ENCODE results near the gene ATG9A. TPM values are rescaled to one million over a fixed set of nuclear protein-coding genes. Genes with fewer than 3 reads are reported as not detected.

Gene ATG9A
- total RNA-seq, 1 donor from 2014 or later = 73.1 TPM

DNA sequence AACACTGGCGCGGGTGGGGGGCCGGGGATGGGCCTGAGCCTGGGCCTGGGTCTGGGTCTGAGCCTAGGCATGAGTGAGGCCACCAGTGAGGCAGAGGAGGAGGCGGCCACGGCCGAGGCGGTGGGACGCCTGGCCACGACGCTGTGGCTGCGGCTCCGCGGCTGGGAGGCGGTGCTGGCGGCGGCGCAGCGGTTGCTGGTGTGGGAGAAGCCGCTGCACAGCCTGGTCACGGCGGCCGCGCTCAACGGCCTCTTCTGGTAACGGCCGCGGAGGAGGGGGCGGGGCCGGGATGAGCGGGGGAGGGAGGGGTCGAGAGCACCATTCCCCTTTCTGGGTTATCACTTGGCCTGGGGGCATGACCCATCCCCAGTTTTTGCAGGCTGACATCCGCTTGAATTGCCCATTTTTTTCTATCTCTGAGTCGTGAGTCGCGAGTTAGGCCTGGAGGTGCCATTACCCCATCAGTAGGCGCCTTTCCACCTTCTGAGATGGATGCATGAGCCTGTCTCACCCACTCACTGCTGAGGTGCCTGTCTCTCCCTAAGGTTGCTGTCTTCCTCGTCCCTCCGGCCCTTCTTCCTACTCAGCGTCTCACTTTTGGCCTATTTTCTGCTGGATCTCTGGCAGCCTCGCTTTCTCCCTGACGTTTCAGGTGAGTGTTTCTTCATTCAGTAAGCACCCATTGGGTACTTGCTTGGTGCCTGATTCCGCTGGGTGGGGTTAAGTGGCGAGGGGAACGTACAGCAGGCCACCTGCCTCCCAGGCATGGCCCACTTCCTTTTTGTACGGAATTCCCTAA, 50.9 kb downstream of the ATG9A start:
- peak; percentile 29 for DNase-seq (ENCODE audit: low spot score)

DNA sequence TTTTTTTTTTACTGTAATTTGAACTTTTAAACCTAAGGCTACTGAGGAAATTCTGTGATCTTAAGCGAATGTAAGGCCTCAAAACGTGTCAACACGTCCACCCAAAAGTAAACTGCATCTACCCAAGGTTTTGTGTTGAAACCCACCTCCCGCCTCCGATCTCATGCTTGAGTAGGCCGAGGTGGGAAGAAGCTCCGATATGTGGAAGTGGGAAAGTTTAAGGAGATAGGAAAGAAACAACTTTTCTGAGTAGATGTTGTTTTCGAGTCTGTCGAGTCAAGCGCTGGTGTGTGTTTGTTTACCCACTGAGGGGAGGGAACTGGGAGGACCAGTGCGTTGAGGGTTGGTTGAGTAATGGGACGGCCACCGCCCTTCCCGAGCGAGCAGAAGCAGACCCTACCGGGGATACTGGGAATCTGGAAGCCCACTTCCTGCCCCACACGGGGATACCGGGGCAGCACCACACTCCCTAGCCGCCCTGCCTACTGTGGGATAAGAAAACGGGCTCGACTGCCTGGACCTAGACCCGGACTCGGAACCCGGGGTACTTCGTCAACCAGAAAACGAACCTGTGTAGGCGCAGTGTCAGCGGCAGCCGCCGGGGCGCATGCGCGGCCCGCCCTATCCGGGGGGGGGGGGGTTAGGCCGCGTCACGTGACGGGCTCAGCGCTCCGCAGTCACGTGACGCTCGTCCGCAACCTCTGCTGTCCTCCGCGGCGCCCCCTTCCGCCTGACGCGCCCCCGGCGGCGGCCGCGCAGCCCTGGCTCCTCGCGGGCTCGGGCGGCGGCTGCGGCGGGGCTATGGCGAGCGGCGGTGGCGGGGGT, 51.7 kb downstream of the ATG9A start, which contains the start of gene RETREG2:
Gene RETREG2 (plus strand): TSS at position 724 of the 825 bp plus-strand sequence. CDS start 78 bp downstream, at position 802.
- DNase-seq (ENCODE audit: low spot score) = peak; percentile 89

DNA sequence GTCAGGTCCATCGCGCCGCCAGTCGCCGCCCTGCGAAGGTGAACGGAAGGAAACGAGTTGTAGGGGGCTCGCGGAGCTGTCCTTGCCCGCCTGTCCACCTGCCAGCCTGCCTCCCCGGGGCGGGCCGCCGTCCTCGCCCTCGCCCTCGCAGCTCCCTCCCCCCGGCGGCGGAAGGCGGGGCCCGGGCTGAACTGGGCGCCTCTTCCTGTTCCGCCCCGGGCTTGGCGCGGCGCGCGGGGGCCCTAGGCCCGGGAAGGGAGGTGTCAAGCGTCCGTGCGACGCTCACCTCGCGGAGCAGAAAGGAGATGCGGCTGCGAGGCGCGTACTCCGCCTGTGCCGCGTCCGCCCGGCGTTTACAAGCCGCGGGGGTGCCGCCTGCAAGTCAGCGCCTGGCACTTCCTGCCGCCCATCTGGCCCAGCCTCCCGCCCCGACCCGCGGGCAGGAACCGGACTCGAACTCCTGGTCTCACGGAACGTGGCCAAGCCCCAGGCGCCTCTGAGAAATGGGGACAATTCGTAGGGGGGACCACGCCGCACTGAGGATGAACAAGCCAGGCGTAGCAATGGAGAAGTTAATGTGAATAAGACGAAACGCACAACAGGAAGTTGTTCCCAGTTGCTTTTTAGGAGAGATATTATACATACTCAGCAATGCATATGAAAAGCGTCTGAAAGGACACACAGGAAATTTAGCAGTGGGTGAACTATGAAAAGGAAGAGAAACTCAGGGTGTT, 52.5 kb downstream of the ATG9A start, which contains the start of gene CNPPD1:
Gene CNPPD1 (minus strand): TSS at position 108 of the 734 bp plus-strand sequence. CDS start 97 bp downstream, at position 11.
- DNase-seq (ENCODE audit: low spot score) = peak; percentile 87

DNA sequence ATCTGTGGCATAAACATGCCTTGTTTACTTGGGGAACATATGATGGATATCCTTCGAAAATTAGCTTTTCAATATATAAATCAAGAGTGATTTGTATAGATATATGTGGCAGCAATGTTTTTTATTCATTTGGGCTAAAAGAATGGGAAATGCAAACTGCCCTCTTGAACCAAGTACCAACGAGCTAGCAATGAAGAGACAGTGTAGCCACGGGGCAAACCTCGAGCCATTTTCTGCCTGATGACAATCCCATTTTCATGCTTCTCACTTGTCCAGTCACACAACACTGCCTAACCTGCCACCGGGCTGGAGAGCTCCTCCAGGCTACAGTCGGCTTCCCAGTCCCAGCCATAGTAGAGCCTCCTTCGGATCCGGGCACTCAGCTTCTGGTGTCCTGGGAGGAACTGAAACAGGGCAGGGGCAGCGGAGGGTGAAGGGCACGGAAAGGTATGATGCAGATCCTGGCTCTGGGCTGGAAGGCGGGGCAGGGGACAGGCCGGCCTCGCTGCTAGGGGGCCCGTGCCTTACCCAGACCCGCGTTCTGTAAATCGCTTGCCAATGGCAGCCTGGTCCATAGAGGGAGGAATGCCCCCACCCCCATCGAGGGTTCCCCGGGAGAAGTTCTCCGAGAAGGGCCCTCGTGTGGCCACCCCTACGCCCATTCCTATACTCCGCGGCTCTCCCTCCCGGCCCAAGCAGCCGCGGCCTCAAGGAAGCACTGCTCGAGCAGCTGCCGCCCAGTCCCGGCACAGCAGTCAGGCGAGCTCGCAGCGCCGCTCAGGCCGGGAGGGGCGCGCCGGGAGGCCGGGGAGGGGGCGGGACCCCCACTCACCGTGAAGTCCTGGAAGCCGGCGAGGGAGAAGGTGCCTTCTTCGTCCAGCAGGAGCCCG, 53.3 kb downstream of the ATG9A start:
- peak; percentile 23 for DNase-seq (ENCODE audit: low spot score)

DNA sequence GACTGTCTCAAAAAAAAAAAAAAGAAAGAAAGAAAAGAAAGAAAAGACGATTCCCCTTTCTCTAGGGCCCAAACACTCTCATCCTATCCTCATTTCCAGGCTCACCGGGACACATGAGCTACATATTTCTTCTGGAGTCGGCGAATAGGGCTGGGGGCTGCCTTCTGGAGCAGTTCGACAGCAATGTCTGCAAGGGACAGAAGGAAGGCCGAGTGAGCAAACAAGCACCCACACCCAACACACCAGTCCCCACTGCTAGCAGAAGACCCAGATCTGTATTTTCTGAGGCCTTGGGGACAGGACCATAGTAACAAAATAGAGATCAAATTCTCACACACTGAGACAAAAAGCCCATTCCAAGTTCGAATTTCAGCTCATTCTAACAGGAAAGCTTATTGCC, 54.0 kb downstream of the ATG9A start:
- peak; percentile 8 for DNase-seq (ENCODE audit: low spot score)

DNA sequence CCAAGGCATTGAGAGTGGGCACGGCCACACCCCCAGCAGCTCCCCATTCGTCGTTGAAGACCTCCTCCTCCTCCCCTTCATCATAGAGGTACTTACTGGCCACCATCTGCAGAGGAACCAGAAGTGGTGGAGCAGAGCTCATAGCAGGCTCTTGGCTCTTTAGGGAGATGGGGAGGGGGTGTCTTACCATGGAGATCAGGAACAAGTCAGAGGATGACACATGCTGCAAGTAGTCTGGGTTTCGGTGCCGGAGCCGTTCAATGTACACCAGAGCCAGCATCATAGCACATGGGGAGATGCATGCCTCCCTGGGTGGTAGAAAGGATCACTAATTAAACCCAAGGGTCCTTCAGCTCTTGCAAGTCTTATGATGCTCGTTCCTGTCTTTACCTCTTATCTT, 54.6 kb downstream of the ATG9A start:
- peak; percentile 6 for DNase-seq (ENCODE audit: low spot score)

DNA sequence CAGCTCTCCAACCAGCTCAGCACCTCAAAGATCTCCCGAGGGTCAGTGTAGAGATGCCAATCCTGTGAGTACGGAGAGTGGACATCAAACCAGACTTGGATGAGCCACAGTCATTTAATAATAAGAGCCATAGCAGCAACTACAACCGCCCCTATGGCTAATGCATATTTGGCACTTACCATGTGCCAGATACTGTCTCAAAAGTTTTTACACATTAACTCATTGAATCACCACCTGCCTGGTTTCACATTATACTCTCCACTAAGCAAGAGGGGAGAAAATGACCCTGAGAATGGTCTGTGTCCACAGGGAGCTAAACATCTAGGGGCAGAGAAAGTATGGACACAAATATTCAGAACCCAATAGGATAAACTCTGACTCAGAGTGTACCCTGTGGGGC, 55.3 kb downstream of the ATG9A start:
- DNase-seq (ENCODE audit: low spot score) = peak; percentile 0

DNA sequence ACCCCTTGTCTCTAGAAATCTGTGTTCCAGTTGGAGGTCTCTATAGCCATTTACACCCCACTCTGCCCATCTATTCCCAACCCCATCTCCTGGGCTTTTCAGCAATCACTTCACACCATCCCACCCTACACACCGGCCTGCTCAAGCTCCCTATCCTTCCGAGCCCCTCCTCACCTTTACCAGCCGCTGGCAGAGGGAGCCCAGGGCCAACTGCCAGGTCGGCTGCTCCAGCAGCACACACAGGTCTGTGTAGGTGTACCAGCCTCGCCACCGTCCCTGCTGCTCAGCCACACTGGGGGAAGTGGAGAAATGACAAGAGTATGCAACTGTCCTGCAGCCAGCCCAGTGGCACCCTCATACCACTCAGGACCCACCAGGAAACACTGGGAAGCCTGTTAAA, 56.3 kb downstream of the ATG9A start:
- DNase-seq (ENCODE audit: low spot score) = peak; percentile 8

DNA sequence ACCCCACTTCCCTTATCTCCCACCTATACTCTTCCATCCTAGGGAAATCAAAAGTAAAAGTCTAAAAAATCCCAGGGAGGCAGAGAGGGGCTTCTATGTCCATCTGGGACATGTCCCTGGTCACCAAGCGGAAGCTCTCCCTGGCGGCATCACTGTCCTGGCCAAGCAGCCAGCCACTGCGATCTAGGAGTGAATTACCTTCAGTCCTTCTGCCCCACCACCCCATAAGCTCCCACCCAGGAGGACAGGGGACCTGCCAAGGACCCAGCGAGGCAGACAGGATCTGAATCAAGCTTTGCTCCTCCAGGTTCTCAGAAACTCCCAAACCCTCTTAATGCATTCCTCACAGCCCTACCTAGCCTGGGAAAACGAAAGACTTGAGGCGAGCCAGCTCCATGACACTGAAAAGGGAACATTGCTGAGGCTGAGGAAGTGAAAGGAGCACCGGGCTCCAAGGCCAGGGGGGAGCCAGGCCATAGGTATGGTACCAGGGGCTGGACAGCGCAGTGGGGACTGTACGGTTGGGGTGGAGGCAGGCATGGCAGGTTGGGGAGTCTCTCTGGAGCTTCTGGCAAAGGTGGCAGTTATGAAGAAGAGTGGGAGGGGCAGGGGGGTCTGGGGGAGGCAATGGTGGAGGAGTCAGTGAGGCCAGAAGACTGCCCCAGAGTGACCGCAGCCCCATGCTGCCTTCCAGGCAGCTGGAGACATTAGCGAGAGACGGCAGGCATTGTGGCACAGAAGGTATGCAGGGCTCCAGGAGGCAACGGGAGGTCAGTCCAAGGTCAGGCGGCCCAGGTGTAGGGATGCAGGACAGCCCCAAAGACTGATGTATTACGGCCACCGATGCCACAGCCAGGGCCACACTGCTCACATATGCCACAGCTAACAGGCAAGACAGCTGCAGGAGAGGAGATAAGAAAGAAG, 56.9 kb downstream of the ATG9A start:
- DNase-seq (ENCODE audit: low spot score) = peak; percentile 9

DNA sequence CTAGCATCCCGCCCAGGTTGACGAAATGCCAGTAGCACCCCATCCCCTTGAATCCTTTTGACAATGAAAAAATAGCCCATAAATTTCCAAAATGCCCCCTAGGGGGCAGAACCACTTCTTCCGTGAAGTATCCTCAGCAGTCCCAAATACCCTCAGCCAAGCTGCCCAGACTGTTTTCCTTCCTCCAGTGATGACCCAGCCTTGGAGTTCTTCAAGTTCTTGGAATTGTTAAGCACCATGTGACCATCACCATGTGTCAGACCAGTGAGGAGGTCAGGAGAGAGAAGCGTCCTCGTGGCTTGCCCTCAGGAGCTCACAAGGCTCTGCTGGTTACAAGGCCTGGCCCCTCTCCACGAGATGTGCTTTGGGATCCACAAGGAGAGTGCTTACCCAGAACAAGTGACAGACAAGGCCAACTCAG, 58.2 kb downstream of the ATG9A start:
- peak; percentile 67 for DNase-seq (ENCODE audit: low spot score)

DNA sequence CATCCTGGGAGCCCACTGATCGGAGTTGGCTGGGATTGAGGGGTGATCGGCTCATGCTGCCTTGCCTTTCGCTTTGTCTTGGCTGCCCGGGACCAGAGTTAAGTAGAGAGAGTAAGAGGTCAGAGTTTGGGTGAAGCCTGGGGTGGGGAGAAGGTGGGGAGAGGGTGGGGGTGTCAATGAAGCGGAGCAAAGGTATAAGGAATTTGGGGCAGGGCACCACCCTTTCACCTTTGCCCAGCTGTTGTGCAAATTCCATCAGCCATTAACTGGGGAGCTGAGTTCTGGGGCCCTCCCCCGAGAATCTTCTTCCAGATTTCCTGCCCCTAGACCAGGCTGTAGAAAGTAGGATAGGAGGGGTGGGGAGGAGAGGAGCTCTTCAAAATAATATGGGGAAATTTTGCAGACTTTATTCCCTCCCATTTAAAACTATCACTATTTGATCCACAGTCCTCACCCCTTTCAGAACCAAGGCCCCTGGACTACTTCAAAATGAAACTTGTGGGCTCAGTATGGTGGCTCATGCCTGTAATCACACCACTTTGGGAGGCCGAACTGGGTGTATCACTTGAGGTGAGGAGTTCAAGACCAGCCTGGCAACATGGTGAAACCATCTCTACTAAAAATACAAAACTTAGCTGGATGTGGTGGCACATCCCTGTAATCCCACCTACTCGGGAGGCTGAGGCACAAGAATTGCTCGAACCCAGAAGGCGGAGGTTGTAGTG, 59.3 kb downstream of the ATG9A start, which contains the start of gene SLC23A3:
Gene SLC23A3 (minus strand): TSS at position 100 of the 725 bp plus-strand sequence. CDS start 45 bp downstream, at position 55.
- DNase-seq (ENCODE audit: low spot score) = peak; percentile 6

Other genes with a start within 250 kb of the ATG9A start
- not detected for gene FEV, start 244.5 kb downstream of the ATG9A start, total RNA-seq
- not detected for gene CRYBA2, start 236.2 kb downstream of the ATG9A start, total RNA-seq
- 0.29 TPM for gene CFAP65, start 188.1 kb downstream of the ATG9A start, total RNA-seq
- 12.8 TPM for gene IHH, start 168.7 kb downstream of the ATG9A start, total RNA-seq
- 8.7 TPM for gene NHEJ1, start 68.8 kb downstream of the ATG9A start, total RNA-seq
- 4.7 TPM for gene SLC23A3, start 59.6 kb downstream of the ATG9A start, total RNA-seq
- 81.2 TPM for gene CNPPD1, start 52.7 kb downstream of the ATG9A start, total RNA-seq
- 116 TPM for gene RETREG2, start 51.4 kb downstream of the ATG9A start, total RNA-seq
- gene ZFAND2B, start 22.9 kb downstream of the ATG9A start, total RNA-seq = 52.6 TPM
- 65.8 TPM for gene ABCB6, start 10.7 kb downstream of the ATG9A start, total RNA-seq
- 74.4 TPM for gene ANKZF1, start 170 bp upstream of the ATG9A start, total RNA-seq
- gene GLB1L, start 15.8 kb upstream of the ATG9A start, total RNA-seq = 22.2 TPM
- gene STK16, start 15.8 kb upstream of the ATG9A start, total RNA-seq = 27.5 TPM
- gene TUBA4B, start 23.6 kb upstream of the ATG9A start, total RNA-seq = not detected
- 40.6 TPM for gene TUBA4A, start 24.3 kb upstream of the ATG9A start, total RNA-seq
- 161 TPM for gene DNAJB2, start 49.7 kb upstream of the ATG9A start, total RNA-seq
- gene PTPRN, start 79.8 kb upstream of the ATG9A start, total RNA-seq = 0.60 TPM
- not detected for gene RESP18, start 103.1 kb upstream of the ATG9A start, total RNA-seq
- gene DNPEP, start 158.3 kb upstream of the ATG9A start, total RNA-seq = 58.5 TPM
- gene DES, start 188.7 kb upstream of the ATG9A start, total RNA-seq = 3,602 TPM
- 80.5 TPM for gene SPEG, start 205.2 kb upstream of the ATG9A start, total RNA-seq